Putamen (tissue), 1 donor: Measurements from ENCODE around the gene FOXD4.
"Not testable (repeated sequence)": the region's sequence is repeated elsewhere in the genome, so short reads cannot be mapped to it uniquely, and the experiment has no call there.

Experiments used
- DNase-seq: peaks from one replicate; pipeline ENCODE4 v3.0.0-alpha.2; 2016; ENCODE audit warnings: low spot score

FOXD4 gene

GRCh38 chr9:117995-118467, at the start of gene FOXD4:
Gene FOXD4 (minus strand): TSS chr9:118417. CDS start chr9:118119, 298 bp downstream.
- DNase-seq: not testable (repeated sequence)

- not testable (repeated sequence) for DNase-seq
Measured at GRCh38 chr9:159871-160270, 41.7 kb upstream of the FOXD4 start.

- not testable (repeated sequence) for DNase-seq
Measured at GRCh38 chr9:151173-151572, 33.0 kb upstream of the FOXD4 start.

DNA sequence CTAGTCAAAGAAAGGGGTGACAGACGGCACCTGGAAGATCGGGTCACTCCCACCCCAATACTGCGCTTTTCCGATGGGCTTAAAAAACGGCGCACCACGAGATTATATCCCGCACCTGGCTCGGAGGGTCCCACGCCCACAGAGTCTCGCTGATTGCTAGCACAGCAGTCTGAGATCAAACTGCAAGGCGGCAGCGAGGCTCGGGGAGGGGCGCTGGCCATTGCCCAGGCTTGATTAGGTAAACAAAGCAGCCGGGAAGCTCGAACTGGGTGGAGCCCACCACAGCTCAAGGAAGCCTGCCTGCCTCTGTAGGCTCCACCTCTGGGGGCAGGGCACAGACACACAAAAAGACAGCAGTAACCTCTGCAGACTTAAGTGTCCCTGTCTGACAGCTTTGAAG, 21.7 kb upstream of the FOXD4 start:
- DNase-seq: not testable (repeated sequence)

GRCh38 chr9:117144-117994, 848 bp downstream of the FOXD4 start:
- not testable (repeated sequence) for DNase-seq

- DNase-seq: not testable (repeated sequence)
Measured at GRCh38 chr9:116239-117077, 1.8 kb downstream of the FOXD4 start.

GRCh38 chr9:115118-115451, 3.1 kb downstream of the FOXD4 start:
- DNase-seq: not testable (repeated sequence)

DNA sequence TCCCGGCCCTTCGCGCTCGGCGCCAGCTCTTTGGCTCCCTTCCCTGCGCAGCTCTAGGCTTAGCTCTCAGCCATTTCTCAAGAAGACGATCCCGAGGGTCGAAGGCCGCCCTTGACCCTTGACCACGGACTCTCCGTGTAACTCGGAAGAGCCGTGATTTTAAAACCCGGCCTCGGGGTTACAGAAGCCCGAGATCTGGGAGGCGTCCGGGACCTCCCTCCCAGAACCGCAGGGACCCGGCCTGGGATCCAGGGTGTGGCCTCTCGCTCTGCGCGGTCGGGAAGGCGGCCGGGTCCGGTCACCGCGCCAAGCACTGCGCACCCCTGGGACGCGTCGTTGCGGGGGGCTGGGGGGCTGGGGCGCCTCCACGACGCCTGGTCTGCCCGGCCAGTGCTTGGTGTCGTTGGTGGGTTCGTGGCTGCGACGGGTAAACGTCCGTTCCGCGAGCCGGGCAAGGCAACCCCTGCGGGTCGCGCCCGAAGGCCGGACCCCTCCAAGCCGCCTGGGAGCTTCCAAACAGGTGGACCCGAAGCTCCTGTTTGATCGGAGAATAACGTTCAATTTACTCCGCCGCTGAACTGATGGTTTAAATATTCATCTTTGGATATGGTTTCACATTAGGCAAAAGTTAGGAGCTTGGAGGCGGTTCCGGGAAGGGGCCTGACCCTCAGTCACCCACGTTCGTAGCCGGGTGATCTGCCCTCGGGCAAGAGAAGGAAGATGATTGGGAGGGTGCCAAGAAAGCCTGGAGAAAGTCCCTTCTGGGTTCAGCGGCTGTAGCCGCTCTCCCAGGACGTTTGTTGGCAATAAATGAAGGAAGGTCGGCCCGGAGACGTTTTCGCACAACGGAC, 3.7 kb downstream of the FOXD4 start:
- DNase-seq: not testable (repeated sequence)

GRCh38 chr9:113468-114266, 4.5 kb downstream of the FOXD4 start:
- DNase-seq: not testable (repeated sequence)

DNA sequence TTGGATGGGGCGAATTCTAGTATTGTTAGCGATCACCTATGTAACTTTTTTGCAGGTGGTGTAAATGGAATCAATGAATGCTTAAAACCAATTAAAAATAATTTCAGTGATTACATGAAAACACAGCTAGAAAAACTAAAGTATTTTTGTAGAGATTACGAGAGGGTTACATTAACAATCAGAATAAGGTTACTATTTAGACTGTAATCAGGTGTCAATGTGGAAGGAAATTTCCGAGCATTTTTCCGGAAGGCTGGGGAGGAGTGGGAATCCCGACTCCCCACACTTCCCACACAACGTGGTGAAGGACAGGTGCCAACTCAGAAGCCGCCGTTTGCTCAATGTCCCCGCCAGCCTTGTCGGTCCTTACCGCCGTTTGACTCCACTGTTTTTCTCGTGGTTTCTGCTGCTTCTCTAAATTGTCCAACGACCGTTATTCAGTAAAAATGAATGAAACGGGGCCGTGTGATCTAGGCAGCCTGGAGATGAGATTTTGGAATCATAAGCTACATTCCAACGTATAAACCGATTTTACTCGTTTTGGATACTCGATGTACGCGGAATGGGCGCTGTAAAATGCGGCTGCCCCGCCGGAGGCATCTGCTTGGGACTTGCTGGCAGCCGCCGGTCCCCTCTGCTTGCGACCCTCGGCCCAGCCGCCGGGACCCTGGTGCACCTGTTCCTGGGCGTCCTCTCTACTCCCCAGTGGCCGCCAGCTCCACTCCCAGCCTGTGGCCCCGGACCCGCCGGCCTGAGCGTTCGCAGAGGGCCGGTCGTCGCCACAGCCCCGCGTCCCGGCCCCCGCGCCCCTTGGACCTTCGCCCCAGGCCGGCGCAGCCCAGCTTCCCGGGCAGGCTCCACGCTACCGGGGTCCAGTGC, 5.4 kb downstream of the FOXD4 start:
- not testable (repeated sequence) for DNase-seq

GRCh38 chr9:110672-111071, 7.5 kb downstream of the FOXD4 start:
- DNase-seq: not testable (repeated sequence)

GRCh38 chr9:109540-109939, 8.7 kb downstream of the FOXD4 start:
- not testable (repeated sequence) for DNase-seq

GRCh38 chr9:108742-109495, 9.3 kb downstream of the FOXD4 start:
- DNase-seq: not testable (repeated sequence)

GRCh38 chr9:105991-106390, 12.2 kb downstream of the FOXD4 start:
- not testable (repeated sequence) for DNase-seq

DNA sequence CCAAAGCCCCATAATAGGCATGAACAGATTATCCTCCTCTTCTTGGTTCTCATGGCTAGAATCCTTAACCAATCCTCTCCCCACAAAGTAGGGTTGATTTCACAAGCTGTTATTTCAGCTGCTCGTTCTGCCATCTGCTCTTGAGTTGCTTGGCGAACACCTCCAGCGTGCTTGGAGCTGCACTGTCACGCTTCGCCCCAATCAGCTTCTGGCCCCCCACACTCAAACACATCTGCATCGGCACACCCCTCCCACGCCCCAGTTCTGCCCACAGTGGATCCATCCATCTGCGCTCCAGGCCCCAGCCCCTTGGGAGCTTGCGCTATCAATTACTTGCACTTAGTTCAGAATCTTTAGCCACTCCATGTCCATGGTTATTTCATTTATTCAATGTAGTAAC, 17.8 kb downstream of the FOXD4 start:
- DNase-seq: not testable (repeated sequence)

DNA sequence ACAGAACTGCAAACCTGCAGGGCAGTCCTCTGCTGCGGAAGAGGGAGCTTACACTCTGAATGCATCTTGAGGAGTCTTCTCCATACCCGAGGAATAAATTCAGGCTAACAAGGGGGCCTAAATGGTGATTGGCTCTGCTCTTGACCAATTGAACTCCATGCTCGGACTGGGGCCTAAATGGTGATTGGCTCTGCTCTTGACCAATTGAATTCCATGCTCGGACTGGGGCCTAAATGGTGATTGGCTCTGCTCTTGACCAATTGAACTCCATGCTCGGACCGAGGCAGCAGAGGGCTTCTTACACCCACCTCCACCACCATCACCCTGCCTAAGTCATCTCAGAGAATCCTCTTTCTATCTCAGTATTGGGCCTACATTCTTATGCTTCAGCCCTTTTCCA, 18.4 kb downstream of the FOXD4 start:
- not testable (repeated sequence) for DNase-seq

- DNase-seq: not testable (repeated sequence)
Measured at GRCh38 chr9:98775-99174, 19.4 kb downstream of the FOXD4 start.

DNA sequence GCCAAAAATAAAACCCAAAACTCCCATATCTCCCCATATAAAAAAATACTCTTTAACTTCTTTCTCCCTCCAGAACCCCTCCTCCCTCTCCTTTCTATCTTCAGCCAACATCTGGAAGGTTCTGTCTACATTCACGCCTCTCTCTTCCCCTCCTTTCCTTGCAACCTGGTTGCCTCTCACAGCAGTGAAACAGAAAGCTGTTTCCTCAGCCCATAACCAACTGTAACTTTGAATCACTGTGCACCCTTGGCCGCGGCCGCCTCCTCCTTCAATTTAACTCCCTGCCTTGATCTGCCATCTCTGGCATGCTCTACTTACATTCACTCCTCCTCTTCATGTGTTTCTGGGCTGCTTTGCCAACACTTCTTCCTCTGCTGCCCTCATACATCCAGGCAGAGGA, 23.2 kb downstream of the FOXD4 start:
- DNase-seq: not testable (repeated sequence)

DNA sequence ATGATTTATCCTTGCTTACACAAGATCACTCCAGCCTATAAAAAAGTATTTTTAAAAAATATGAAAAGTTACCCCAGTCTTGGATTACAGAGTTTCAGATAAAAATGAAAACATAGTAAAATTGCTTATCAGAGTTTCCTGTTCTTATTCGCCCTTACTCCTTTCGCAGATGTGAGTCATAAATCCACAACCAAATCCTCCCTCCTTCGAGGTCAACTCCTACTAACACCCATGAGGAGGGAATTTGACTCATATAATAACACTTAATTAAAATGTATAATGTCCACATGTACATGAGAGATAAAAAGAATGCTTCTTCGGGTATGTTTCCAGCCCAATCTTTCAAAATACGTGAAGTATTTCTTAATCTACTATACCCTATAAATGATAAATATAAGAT, 23.9 kb downstream of the FOXD4 start:
- DNase-seq: not testable (repeated sequence)
